GM12891 (cell line): ENCODE data around the gene ARFGEF3.

Experiments used
- DNase-seq: peaks from one replicate; pipeline ENCODE4 v3.0.0; 2011; ENCODE audit warnings: low spot score; ENCODE audit not compliant: insufficient read length
- FAIRE-seq: peaks from 2 replicates; lab custom pipeline; 2011; peaks lifted over from hg19 to GRCh38; lab: Jason Lieb, UNC
- PAX5 ChIP-seq: IDR thresholded peaks from 2 replicates; pipeline ENCODE4 v1.6.1; 2011; ENCODE audit warnings: low read length, moderate library complexity, mild to moderate bottlenecking; ENCODE audit not compliant: insufficient read depth, severe bottlenecking
- POLR2A ChIP-seq: IDR thresholded peaks from 2 replicates; pipeline ENCODE4 v1.6.1; 2011; ENCODE audit warnings: low read depth, low read length, control low read depth
- POLR2AphosphoS5 ChIP-seq: IDR thresholded peaks from 2 replicates; pipeline ENCODE4 v1.6.1; 2011; ENCODE audit warnings: low read depth, low read length, control low read depth
- POU2F2 ChIP-seq: IDR thresholded peaks from 2 replicates; pipeline ENCODE4 v1.6.1; 2011; ENCODE audit warnings: low read depth, mild to moderate bottlenecking, control low read depth, low read length, moderate library complexity
- SPI1 ChIP-seq: IDR thresholded peaks from 2 replicates; pipeline ENCODE4 v1.6.1; 2011; ENCODE audit warnings: low read depth, low read length, control low read depth
- TAF1 ChIP-seq: IDR thresholded peaks from 2 replicates; pipeline ENCODE4 v1.6.1; 2011; ENCODE audit warnings: low read depth, low read length, control low read depth

Gene ARFGEF3

DNA sequence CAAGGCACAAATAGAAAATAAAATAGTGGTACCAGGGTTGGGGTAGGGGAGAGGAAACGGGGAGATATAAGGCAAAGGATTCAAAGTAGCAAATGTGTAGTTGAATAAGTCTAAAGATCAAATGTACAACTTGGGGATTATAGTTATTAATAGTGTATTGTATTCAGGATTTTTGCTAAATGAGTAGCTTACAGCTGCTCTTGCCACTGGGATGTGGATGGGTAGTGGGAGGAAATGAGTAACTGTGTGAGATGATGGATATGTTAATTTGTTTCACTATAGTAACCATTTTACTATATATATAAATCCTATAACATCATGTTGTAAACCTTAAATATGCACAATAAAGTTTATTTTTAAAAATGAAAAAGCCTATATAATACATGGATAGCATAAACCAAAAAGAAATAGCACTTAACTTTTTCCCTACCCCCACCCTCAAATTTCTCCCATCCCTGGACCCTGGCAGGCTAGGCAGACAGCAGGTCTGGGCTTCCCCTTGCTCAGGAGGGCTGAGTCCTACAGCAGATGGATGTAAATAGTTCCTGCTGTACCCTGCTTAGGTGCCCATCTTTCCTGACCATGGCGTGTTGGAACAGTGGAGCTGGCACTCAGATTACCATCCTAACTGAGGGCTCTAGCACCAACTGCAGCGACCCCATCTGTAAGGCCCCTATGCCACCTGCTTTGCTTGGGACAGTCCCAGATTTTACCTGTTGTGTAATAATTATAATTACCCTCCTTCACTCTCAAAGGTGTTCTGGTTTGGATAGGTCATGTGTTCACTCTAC lies 85.1 kb downstream of the ARFGEF3 start:
- TF ChIP-seq PAX5, result no peak
- no peak for TF ChIP-seq TAF1
- TF ChIP-seq SPI1, result no peak
- no peak for TF ChIP-seq POU2F2
- TF ChIP-seq POLR2AphosphoS5, result no peak
- no peak for TF ChIP-seq POLR2A
- FAIRE-seq (no peak), DNase-seq (no peak)

DNA sequence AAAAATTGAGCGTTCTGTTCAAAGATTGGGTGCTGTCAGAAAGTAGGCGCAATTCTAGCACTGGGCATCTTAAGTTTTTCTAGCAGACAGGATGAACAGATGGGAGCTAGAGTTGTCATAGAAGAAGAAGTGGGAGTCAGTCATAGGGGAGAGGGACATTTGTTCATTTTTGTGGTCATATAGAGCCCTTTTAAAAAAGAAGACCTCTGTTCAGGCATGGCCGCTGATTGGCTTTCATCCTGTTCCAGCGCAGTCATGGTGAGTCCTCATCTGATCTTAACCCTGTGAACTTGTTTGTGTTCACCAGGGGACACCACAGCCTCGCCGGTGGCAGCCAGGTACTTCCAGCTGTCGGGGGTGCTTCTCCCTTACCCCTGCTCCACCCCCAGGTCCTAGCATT lies 86.3 kb downstream of the ARFGEF3 start:
- TF ChIP-seq POLR2A, result no peak
- TF ChIP-seq PAX5, result no peak
- no peak for TF ChIP-seq POLR2AphosphoS5
- no peak for TF ChIP-seq TAF1
- no peak for TF ChIP-seq SPI1
- no peak for TF ChIP-seq POU2F2
- no peak for FAIRE-seq
- no peak for DNase-seq

DNA sequence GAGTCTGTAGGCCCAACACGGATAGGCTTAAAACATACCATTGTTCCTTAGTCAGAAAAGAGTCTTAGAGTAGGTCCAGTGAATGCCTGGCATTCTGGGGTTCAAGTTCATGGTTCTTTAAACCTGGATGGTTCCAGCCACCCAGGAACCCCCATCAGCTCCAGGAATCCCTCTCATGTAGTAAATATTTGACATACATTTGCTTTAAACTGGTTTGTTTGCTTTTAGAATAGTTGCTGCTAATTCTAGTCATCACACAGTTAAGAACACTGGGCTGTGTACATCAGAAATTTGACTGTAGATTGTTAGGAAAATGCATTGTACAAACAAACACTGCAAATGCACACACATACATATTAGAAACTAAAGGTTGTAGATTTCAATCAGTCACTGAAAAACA lies 87.1 kb downstream of the ARFGEF3 start:
- FAIRE-seq (no peak), DNase-seq (no peak)
- TF ChIP-seq TAF1 (no peak), PAX5 (no peak), POLR2AphosphoS5 (no peak), POLR2A (no peak), SPI1 (no peak), POU2F2 (no peak)

DNA sequence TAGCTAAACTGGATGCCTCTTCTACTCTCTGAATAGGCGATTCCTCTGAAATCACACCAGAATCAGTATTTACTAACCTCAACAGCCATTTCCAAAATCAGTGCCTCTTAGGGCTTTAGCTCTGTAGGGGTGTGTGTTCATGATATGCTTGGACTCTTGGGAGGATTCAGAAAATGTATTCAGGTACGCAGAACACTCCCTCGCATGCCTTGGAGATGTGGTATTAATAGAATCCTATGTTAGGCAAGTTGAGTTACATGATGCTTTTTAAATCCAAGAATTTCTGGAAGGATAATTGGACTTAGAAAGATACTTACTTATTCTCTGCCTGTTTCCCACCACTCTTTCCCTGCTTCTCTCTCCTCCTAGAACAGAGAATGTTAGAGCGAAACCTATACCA lies 88.3 kb downstream of the ARFGEF3 start:
- TF ChIP-seq POLR2AphosphoS5 (no peak), SPI1 (no peak), PAX5 (no peak), POLR2A (no peak), TAF1 (no peak), POU2F2 (no peak)
- DNase-seq (no peak), FAIRE-seq (no peak)

DNA sequence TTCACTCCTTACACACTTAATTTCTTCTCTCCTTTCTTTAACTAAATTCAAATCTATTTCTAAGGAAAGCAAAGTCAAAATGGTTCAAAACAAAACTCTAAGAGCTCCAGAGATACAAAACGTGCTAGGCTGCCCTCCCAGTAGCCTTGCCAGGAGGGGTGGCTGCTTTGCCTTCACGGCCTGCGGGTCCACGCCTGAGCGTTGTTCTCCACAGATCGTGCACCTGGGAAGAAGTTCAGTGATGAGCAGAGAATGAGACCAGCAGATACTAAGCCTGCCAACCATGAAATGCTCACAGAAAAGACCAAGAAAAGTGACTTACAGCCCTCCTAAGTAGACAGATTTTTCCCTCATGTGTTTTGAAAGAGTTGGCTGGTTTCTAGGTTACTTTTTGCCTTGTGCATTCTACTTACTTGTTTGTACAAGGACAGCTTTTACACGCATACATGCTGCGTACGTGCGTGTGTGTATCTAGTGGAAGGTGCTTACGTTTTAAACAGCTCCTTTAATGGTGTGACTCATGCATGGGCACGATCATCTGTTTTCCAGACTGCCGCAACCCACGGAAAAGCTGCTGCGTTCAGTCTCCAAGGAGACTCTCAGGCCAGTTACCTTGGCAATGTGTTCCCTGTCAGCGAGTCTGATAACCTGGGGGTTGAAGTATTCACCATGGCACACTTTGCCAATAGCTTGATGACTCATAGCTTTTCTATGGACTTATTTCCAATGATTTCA lies 88.9 kb downstream of the ARFGEF3 start:
- TF ChIP-seq SPI1 (no peak), POLR2AphosphoS5 (no peak), TAF1 (no peak), POLR2A (no peak), POU2F2 (no peak), PAX5 (no peak)
- no peak for FAIRE-seq
- no peak for DNase-seq

DNA sequence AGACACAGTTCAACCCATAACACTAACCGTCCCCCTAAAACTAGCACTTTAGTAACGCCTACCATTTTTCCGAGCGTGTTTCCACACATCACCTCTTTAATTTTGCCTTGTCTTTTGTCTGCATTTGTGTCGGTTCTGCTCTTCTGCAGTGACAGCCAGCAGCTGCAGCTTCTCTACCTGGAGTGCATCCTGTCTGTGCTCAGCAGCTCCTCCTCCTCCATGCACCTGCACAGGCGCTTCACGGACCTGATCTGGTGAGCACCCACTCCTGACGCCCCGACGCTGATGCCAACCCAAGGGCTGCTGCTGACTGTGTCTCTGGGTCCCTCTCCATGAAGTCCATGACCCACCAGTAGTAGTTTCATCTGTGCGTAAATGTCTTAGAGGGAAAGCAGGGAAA lies 92.0 kb downstream of the ARFGEF3 start:
- no peak for FAIRE-seq
- TF ChIP-seq POLR2AphosphoS5 (no peak), POLR2A (no peak)
- DNase-seq, result no peak

DNA sequence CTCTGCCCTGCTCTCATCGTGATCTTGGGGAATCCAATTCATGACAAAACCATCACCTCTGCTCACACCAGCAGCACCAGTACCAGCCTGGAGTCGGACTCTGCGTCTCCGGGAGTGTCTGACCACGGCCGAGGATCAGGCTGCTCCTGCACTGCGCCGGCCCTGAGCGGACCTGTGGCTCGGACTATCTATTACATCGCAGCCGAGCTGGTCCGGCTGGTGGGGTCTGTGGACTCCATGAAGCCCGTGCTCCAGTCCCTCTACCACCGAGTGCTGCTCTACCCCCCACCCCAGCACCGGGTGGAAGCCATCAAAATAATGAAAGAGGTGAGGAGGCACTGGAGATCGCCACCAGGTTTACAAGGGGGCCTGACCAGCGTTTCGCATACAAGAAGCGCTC lies 93.7 kb downstream of the ARFGEF3 start:
- FAIRE-seq, result no peak
- TF ChIP-seq POU2F2 (no peak), POLR2A (no peak), SPI1 (no peak), POLR2AphosphoS5 (no peak), PAX5 (no peak), TAF1 (no peak)
- no peak for DNase-seq

DNA sequence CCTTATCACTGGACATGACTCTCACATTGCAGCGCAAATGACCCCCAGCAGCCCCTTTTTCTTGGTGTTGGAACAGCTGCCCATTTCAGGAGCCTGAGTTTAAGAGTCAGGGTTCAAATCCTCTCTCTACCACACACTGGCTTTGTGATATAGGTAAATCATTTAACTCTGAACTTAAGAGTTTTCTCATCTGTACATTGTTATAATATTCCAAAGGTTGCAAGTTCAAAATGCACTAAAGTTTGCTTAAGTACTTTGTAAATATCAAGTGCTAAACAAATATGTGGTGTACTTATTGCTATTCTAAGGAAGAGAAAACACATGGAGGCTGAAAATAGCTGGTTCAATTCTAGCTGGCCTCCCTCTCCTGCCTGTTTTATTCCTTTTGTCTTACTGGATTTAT lies 95.9 kb downstream of the ARFGEF3 start:
- FAIRE-seq, result no peak
- no peak for DNase-seq
- TF ChIP-seq TAF1 (no peak), POU2F2 (no peak), SPI1 (no peak), PAX5 (no peak), POLR2AphosphoS5 (no peak), POLR2A (no peak)

DNA sequence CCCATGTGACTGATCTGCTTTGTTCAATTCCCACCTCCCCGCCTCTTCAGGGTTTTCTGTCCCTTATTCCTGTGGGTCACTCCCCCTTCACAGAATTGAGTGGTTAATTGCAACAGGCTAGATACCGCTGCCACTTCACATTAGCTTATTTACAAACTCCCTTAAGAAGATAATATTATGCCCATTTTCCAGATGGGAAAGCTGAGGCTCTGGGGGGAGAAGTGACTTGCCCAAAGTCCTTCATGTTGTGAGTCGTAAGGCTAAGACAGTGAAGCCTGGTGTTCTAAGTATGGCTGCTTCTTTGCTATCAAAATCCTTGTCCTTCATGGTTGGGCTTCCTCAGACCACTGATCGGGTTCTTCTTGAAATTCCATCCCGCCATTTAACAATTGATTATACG lies 96.5 kb downstream of the ARFGEF3 start:
- FAIRE-seq (no peak), DNase-seq (no peak)
- TF ChIP-seq POU2F2 (no peak), POLR2A (no peak), PAX5 (no peak), POLR2AphosphoS5 (no peak), TAF1 (no peak), SPI1 (no peak)

DNA sequence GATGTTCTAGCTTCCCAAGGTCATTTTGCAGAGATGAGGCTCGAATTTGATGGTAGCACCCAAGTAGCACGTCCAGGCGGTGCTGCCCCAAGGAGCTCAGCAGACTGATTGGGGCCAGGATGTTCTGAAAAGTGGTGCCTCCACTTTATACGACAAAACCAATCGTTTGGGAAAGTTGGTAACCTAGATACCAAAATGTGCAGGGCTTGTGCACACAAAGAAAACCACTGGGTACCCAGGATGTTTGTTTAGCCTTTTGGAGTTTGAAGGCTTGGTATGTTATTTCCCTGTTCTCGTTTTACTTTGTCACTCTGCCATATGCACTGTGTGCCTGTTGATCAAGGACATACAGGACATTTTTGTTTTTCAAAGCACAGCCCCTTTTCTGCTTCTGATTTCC lies 97.3 kb downstream of the ARFGEF3 start:
- FAIRE-seq (no peak), DNase-seq (no peak)
- TF ChIP-seq POLR2AphosphoS5 (no peak), PAX5 (no peak), POLR2A (no peak), TAF1 (no peak), SPI1 (no peak), POU2F2 (no peak)
